GM23338 (cell line): ENCODE measurements around the gene ARFGEF2. TPM values are rescaled to one million over a fixed set of nuclear protein-coding genes. Genes with fewer than 3 reads are reported as not detected.
"Not testable (repeated sequence)": the region's sequence is repeated elsewhere in the genome, so short reads cannot be mapped to it uniquely, and the experiment has no call there.

ENCODE experiments used
- ATAC-seq: fragments of 200-7000 bp; cut with Tn5 transposase; 3 replicates; pipeline ENCODE4 v1.9.1; 2020
- DNase-seq: peaks from one replicate; pipeline ENCODE4 v3.0.0-alpha.2; 2015; ENCODE audit warnings: low spot score
- H2AFZ ChIP-seq: fragments of 200-600 bp; sonication (generic); 2 replicates; pipeline ENCODE4 v1.8.0; 2016; ENCODE audit warnings: antibody characterized with exemption, mild to moderate bottlenecking, moderate library complexity
- H3F3A ChIP-seq: fragments of 200-600 bp; sonication (generic); replicated peaks from 2 replicates; pipeline ENCODE4 v1.8.0; 2017; ENCODE audit warnings: antibody characterized with exemption, mixed run types, low read depth
- H3K27ac ChIP-seq: fragments of 200-600 bp; sonication (generic); 2 replicates; pipeline ENCODE4 v1.6.1; 2016; ENCODE audit warnings: low read depth
- H3K27me3 ChIP-seq: fragments of 200-600 bp; sonication (generic); 2 replicates; pipeline ENCODE4 v1.8.0; 2016; ENCODE audit warnings: mild to moderate bottlenecking, mixed run types, moderate library complexity; ENCODE audit not compliant: insufficient read depth
- H3K36me3 ChIP-seq: fragments of 200-600 bp; sonication (generic); 2 replicates; pipeline ENCODE4 v1.8.0; 2016; ENCODE audit warnings: mild to moderate bottlenecking; ENCODE audit not compliant: insufficient read depth
- H3K4me1 ChIP-seq: fragments of 200-600 bp; sonication (generic); 2 replicates; pipeline ENCODE4 v1.8.0; 2016; ENCODE audit warnings: mild to moderate bottlenecking, moderate library complexity; ENCODE audit not compliant: insufficient read depth
- H3K4me2 ChIP-seq: fragments of 200-600 bp; sonication (generic); 2 replicates; pipeline ENCODE4 v1.7.1; 2017; ENCODE audit warnings: mixed run types
- H3K4me3 ChIP-seq: fragments of 200-600 bp; sonication (generic); 2 replicates; pipeline ENCODE4 v1.6.1; 2016; ENCODE audit warnings: mixed run types
- H3K79me2 ChIP-seq: fragments of 200-600 bp; sonication (generic); replicated peaks from 2 replicates; pipeline ENCODE4 v1.8.0; 2017; ENCODE audit warnings: mild to moderate bottlenecking; ENCODE audit not compliant: insufficient read depth
- H3K9me2 ChIP-seq: fragments of 200-600 bp; sonication (generic); 2 replicates; pipeline ENCODE4 v1.8.0; 2017; ENCODE audit not compliant: insufficient read depth
- H4K20me1 ChIP-seq: fragments of 200-600 bp; sonication (generic); replicated peaks from 2 replicates; pipeline ENCODE4 v1.8.0; 2017; ENCODE audit warnings: mild to moderate bottlenecking; ENCODE audit not compliant: insufficient read depth
- H3K27ac Mint-ChIP-seq: 2 replicates; pipeline ENCODE4 v1.8.0; 2020; ENCODE audit warnings: inconsistent platforms, mild to moderate bottlenecking, moderate library complexity, mixed read lengths
- H3K27me3 Mint-ChIP-seq: 3 replicates; pipeline ENCODE4 v1.8.0; 2022; ENCODE audit warnings: low read depth, mild to moderate bottlenecking, moderate library complexity, mixed read lengths, inconsistent platforms; ENCODE audit not compliant: insufficient read depth, poor library complexity
- H3K36me3 Mint-ChIP-seq: 3 replicates; pipeline ENCODE4 v1.8.0; 2021; ENCODE audit warnings: low read depth, mild to moderate bottlenecking, inconsistent platforms, moderate library complexity, mixed read lengths
- H3K4me1 Mint-ChIP-seq: 3 replicates; pipeline ENCODE4 v1.8.0; 2020; ENCODE audit warnings: mild to moderate bottlenecking, inconsistent platforms, mixed read lengths
- H3K4me3 Mint-ChIP-seq: 3 replicates; pipeline ENCODE4 v1.8.0; 2021; ENCODE audit warnings: moderate library complexity, mild to moderate bottlenecking, inconsistent platforms, mixed read lengths
- H3K9me3 Mint-ChIP-seq: 3 replicates; pipeline ENCODE4 v1.8.0; 2020; ENCODE audit warnings: moderate library complexity, mild to moderate bottlenecking, inconsistent platforms, mixed read lengths
- CTCF ChIP-seq, 2 experiments: fragments of 200-600 bp in 1 of 2; sonication (generic) in 1 of 2; conservative IDR thresholded peaks; 2 replicates each; pipeline versions ENCODE4 v1.5.1 to v1.6.1; 2016 to 2017; ENCODE audit warnings: antibody characterized with exemption in 2 of 2, low read depth in 2 of 2, mild to moderate bottlenecking in 2 of 2, moderate library complexity in 1 of 2
- JUNB ChIP-seq: IDR thresholded peaks from one replicate; pipeline ENCODE4 v1.6.1; 2016; ENCODE audit warnings: antibody characterized with exemption; ENCODE audit not compliant: unreplicated experiment
- NANOG ChIP-seq: IDR thresholded peaks from 2 replicates; pipeline ENCODE4 v1.6.1; 2016; ENCODE audit warnings: antibody characterized with exemption, borderline replicate concordance
- REST ChIP-seq: IDR thresholded peaks from one replicate; pipeline ENCODE4 v1.6.1; 2018; ENCODE audit warnings: antibody characterized with exemption; ENCODE audit not compliant: unreplicated experiment
- polyA plus RNA-seq: library from polyadenylated mRNA; unstranded; fragments of >200 nt; fragmentation: Nextera tagmentation; extraction: Ambion mirVana; gene quantifications from 2 replicates; pipeline ENCODE4 v1.2.1, GENCODE V29; 2016
- total RNA-seq: library from RNA; depleted of rRNA; stranded (reverse); fragments of >200 nt; shearing (Covaris generic); gene quantifications from 2 replicates; pipeline ENCODE4 v1.2.3, GENCODE V29; 2014

The ARFGEF2 gene
- total and polyA plus RNA-seq, 2 experiments from 2014 or later: 7.2 to 25.5 TPM

GRCh38 chr20:48932375-48932941 lies 10.9 kb downstream of the ARFGEF2 start (continued):
- no peak for TF ChIP-seq CTCF (conservative IDR thresholded peaks at IDR 0.05; ENCODE audit: low read depth in 2 of 2)
- TF ChIP-seq REST: no peak
- TF ChIP-seq NANOG: no peak

GRCh38 chr20:48933017-48933766 lies 11.7 kb downstream of the ARFGEF2 start:
- Histone ChIP-seq H3K4me2 (no peak overlapping the region), H3K36me3 (no peaks in the 10 kb centered on the region), H3K4me3 (no peak overlapping the region), H3K9me2 (no peaks in the 10 kb centered on the region), H3K27ac (no peak overlapping the region), H3F3A (no peaks in the 10 kb centered on the region), H3K79me2 (peaks cover 78% of the 10 kb centered on the region), H3K27me3 (no peaks in the 10 kb centered on the region), H4K20me1 (peaks cover 20% of the 10 kb centered on the region; the same call in 1 of the 2 replicates), H3K4me1 (no peaks in the 10 kb centered on the region), H2AFZ (no peak overlapping the region)
- DNase-seq (no peak), ATAC-seq (peak; percentile 56; the same call in 2 of the 3 replicates)
- Mint-ChIP-seq H3K27ac (no peak overlapping the region; the same call in 1 of the 2 replicates), H3K9me3 (peaks cover 22% of the 10 kb centered on the region), H3K36me3 (peaks cover 23% of the 10 kb centered on the region), H3K4me1 (no peaks in the 10 kb centered on the region), H3K4me3 (no peak overlapping the region), H3K27me3 (no peaks in the 10 kb centered on the region)
- TF ChIP-seq CTCF (conservative IDR thresholded peaks at IDR 0.05; ENCODE audit: low read depth in 2 of 2) (peak; percentile 19 to 27; a peak in 1 of 4 replicates), JUNB (no peak)

- not testable (repeated sequence) for H3K27ac Mint-ChIP-seq, H3K4me3 ChIP-seq
These were observed 12.9 kb downstream of the ARFGEF2 start for GRCh38 chr20:48934273-48934877.

GRCh38 chr20:48934966-48935365 lies 13.5 kb downstream of the ARFGEF2 start:
- not testable (repeated sequence) for H3K4me2 ChIP-seq, H2AFZ ChIP-seq, H3K36me3 ChIP-seq, H3K4me1 ChIP-seq, H3K27me3 Mint-ChIP-seq, H3K27ac ChIP-seq, H3K4me1 Mint-ChIP-seq, H3K27ac Mint-ChIP-seq, H3K9me2 ChIP-seq, DNase-seq, H3F3A ChIP-seq, ATAC-seq, H3K27me3 ChIP-seq, H3K4me3 ChIP-seq, H3K4me3 Mint-ChIP-seq
- peaks cover 79% of the 10 kb centered on the region for H3K79me2 ChIP-seq
- Mint-ChIP-seq H3K9me3 (peaks cover 22% of the 10 kb centered on the region), H3K36me3 (peaks cover 23% of the 10 kb centered on the region)
- peaks cover 18% of the 10 kb centered on the region; the same call in 1 of the 2 replicates for H4K20me1 ChIP-seq

More at GRCh38 chr20:48934273-48934877, 12.9 kb downstream of the ARFGEF2 start:
- H2AFZ ChIP-seq, H3K9me2 ChIP-seq, H3K27me3 ChIP-seq, H3K36me3 ChIP-seq, H3K4me1 Mint-ChIP-seq, H3K4me2 ChIP-seq, H3K4me1 ChIP-seq, ATAC-seq, H3K4me3 Mint-ChIP-seq, H3K27me3 Mint-ChIP-seq, DNase-seq, H3K27ac ChIP-seq, H3F3A ChIP-seq: not testable (repeated sequence)
- Histone ChIP-seq H3K79me2 (peaks cover 79% of the 10 kb centered on the region), H4K20me1 (peaks cover 13% of the 10 kb centered on the region; the same call in 1 of the 2 replicates)
- peaks cover 22% of the 10 kb centered on the region for H3K9me3 Mint-ChIP-seq
- peaks cover 23% of the 10 kb centered on the region for H3K36me3 Mint-ChIP-seq
